ENCODE measurements around the gene SNN. TPM values are rescaled to one million over a fixed set of nuclear protein-coding genes. Genes with fewer than 3 reads are reported as not detected.
A peak's percentile ranks its signal among the peaks of the same experiment; 100 is the strongest.

Gene SNN
- total and polyA plus RNA-seq, 2 of the 8 experiments (the other 6 are each of a cell fraction or from before 2014, with no cell fraction given) = 37.4 to 66.9 TPM

- H4K20me1 ChIP-seq (replicated peaks in 1 of 2; ENCODE audit: control insufficient read depth in 1 of 2, insufficient read depth in 2 of 2, low read length in 2 of 2) = peaks cover 27 to 53% of the 10 kb centered on the region in 2 experiments
- H2BK12ac ChIP-seq (ENCODE audit: low read depth, low read length) = no peak overlapping the region
- H3K27ac ChIP-seq (ENCODE audit: low read depth, low read length) = no peak overlapping the region
- H3K36me3 ChIP-seq (ENCODE audit: control insufficient read depth in 2 of 4, insufficient read depth in 4 of 4, low read length in 3 of 4) = no peaks in the 10 kb centered on the region
- FAIRE-seq (no peak), DNase-seq (ENCODE audit: low read depth in 1 of 2, low spot score in 2 of 2) (no peak)
- no peak overlapping the region for H4K8ac ChIP-seq (ENCODE audit: extremely low read depth, insufficient read depth, low read length)
- H3K9me3 ChIP-seq (ENCODE audit: insufficient read depth in 2 of 2, low read depth in 1 of 2, low read length in 1 of 2) = no peaks in the 10 kb centered on the region
- ChIA-PET POLR2A (ENCODE audit: partially characterized antibody) (interaction anchor here (0.6 to 1.8 kb wide), 6 partner anchors 8 to 44 kb away, joined by 3 to 15 read pairs (median 4); no protein-coding TSS in a partner anchor), CTCF (ENCODE audit: partially characterized antibody) (interaction anchor here (1.3 to 3.5 kb wide), 5 partner anchors 29 to 140 kb away, joined by 3 to 13 read pairs (median 5); no protein-coding TSS in a partner anchor)
- peaks cover 5% of the 10 kb centered on the region; the same call in 1 of the 2 replicates for H3K23me2 ChIP-seq (ENCODE audit: low read depth, low read length)
- no peak overlapping the region for H2AFZ ChIP-seq (ENCODE audit: low read length)
- H3K14ac ChIP-seq (ENCODE audit: insufficient read length) = no peak overlapping the region
- H2BK5ac ChIP-seq (ENCODE audit: low read depth, low read length) = peak overlapping the region; percentile 75
- H3K79me1 ChIP-seq (ENCODE audit: low read depth, low read length) = peaks cover 28% of the 10 kb centered on the region
- peaks cover 14 to 61% of the 10 kb centered on the region in 2 experiments for H3K79me2 ChIP-seq (ENCODE audit: control insufficient read depth in 1 of 2, insufficient read depth in 2 of 2, low read length in 2 of 2)
- peak overlapping the region in 1 of 4 experiments; percentile 78; a peak in 2 of 8 replicates for H3K4me3 ChIP-seq (ENCODE audit: extremely low read depth in 1 of 4, insufficient read depth in 2 of 4, low read depth in 3 of 4, low read length in 4 of 4)
- H2AK5ac ChIP-seq (ENCODE audit: low read depth, low read length) = 0 out of 2 replicates have a peak overlapping the region, but pooled peaks have one; percentile 75
- peaks cover 5 to 31% (median 24%) of the 10 kb centered on the region in 4 experiments for H3K4me1 ChIP-seq (replicated peaks in 1 of 4; ENCODE audit: control insufficient read depth in 3 of 4, insufficient read depth in 4 of 4, low read length in 3 of 4)
- peak overlapping the region; percentile 83 for H3K4ac ChIP-seq (replicated peaks; ENCODE audit: insufficient read length, low read depth, low read length)
- no peak for TF ChIP-seq EZH2 (IDR thresholded peaks at IDR 0.05; ENCODE audit: low read depth, low read length, severe bottlenecking)
- TF ChIP-seq USF2 (IDR thresholded peaks at IDR 0.05; ENCODE audit: low read length) = no peak
- TF ChIP-seq POLR2A (IDR thresholded peaks at IDR 0.05; ENCODE audit: control extremely low read depth in 1 of 2, low read depth in 2 of 2, low read length in 2 of 2) = 0 out of 3 replicates have a peak, but pooled peaks of 1 of the 2 experiments have one; percentile 17
- no peak for TF ChIP-seq SP4 (IDR thresholded peaks at IDR 0.05; ENCODE audit: low read length)
- TF ChIP-seq BACH1 (IDR thresholded peaks at IDR 0.05; ENCODE audit: low read length) = no peak
- no peak for TF ChIP-seq KDM4A (IDR thresholded peaks at IDR 0.05; ENCODE audit: low read depth, low read length, severe bottlenecking)
- H2BK15ac ChIP-seq (ENCODE audit: low read length) = no peak overlapping the region
- peaks cover 0 to 4% (median 0%) of the 10 kb centered on the region in 4 experiments; a peak in 1 of 7 replicates for H3K27me3 ChIP-seq (replicated peaks in 1 of 4; ENCODE audit: control insufficient read depth in 3 of 4, extremely low read depth in 1 of 4, insufficient read depth in 3 of 4, low read length in 3 of 4)
- peak overlapping the region in 1 of 4 experiments; percentile 1; a peak in 4 of 7 replicates for H3K9ac ChIP-seq (replicated peaks in 1 of 4; ENCODE audit: extremely low read depth in 1 of 4, low read depth in 3 of 4, low read length in 3 of 4)
- no peak overlapping the region for H2BK120ac ChIP-seq (replicated peaks; ENCODE audit: low read depth, low read length)
- H3K23ac ChIP-seq (ENCODE audit: insufficient read length) = no peak overlapping the region
- H3K56ac ChIP-seq (replicated peaks; ENCODE audit: insufficient read length, low read depth, low read length) = no peak overlapping the region
- H3K4me2 ChIP-seq (ENCODE audit: insufficient read depth in 1 of 2, low read depth in 2 of 2, low read length in 2 of 2) = peak overlapping the region; percentile 73 to 83
- no peak overlapping the region for H4K5ac ChIP-seq (ENCODE audit: insufficient read length, low read depth, low read length)
- H3K18ac ChIP-seq (ENCODE audit: extremely low read depth, low read length) = 0 out of 2 replicates have a peak overlapping the region, but pooled peaks have one; percentile 19
- 78% methylated on average over 27 of the region's 27 CpGs; no CpG with 5 or more reads in 1 of the 2 experiments for WGBS, 2 experiments (ENCODE audit: extremely low coverage in 1 of 2, insufficient coverage in 1 of 2, insufficient read length in 1 of 2, insufficient replicate concordance in 2 of 2, low coverage in 1 of 2, low lambda C conversion rate in 2 of 2, missing lambda C conversion rate in 1 of 2)
- no peak overlapping the region for H4K91ac ChIP-seq (replicated peaks; ENCODE audit: insufficient read length, low read length)
- H2BK20ac ChIP-seq (ENCODE audit: low read length) = no peak overlapping the region
These were observed 2.2 kb downstream of the SNN start for GRCh38 chr16:11670171-11671131.
